ENCODE data around the gene GSG1L.

The GSG1L gene

GRCh38 chr16:27932542-27933135 is 130.9 kb downstream of the GSG1L start:
- DNase-seq, result no peak

GRCh38 chr16:27929818-27930217 is 133.7 kb downstream of the GSG1L start:
- DNase-seq, result no peak

GRCh38 chr16:27928542-27928941 is 135.0 kb downstream of the GSG1L start:
- no peak for DNase-seq

GRCh38 chr16:27927266-27927901 is 136.1 kb downstream of the GSG1L start:
- no peak for DNase-seq

GRCh38 chr16:27925612-27926011 is 137.9 kb downstream of the GSG1L start:
- no peak for DNase-seq

- no peak for DNase-seq
Observed at GRCh38 chr16:27924411-27925118, 138.9 kb downstream of the GSG1L start.

- no peak for DNase-seq
Observed at GRCh38 chr16:27923751-27924150, 139.8 kb downstream of the GSG1L start.

GRCh38 chr16:27922433-27922832 is 141.1 kb downstream of the GSG1L start:
- no peak for DNase-seq

GRCh38 chr16:27921134-27921533 is 142.4 kb downstream of the GSG1L start:
- DNase-seq, result no peak

- DNase-seq, result no peak
Observed at GRCh38 chr16:27920391-27920891, 143.1 kb downstream of the GSG1L start.

- no peak for DNase-seq
Observed at GRCh38 chr16:27918755-27919154, 144.8 kb downstream of the GSG1L start.

GRCh38 chr16:27917949-27918348 is 145.6 kb downstream of the GSG1L start:
- DNase-seq, result no peak

GRCh38 chr16:27911486-27911885 is 152.0 kb downstream of the GSG1L start:
- DNase-seq, result no peak

- DNase-seq, result no peak
Observed at GRCh38 chr16:27907457-27907972, 156.0 kb downstream of the GSG1L start.

- DNase-seq, result no peak
Observed at GRCh38 chr16:27906883-27907282, 156.6 kb downstream of the GSG1L start.

GRCh38 chr16:27903046-27903655 is 160.4 kb downstream of the GSG1L start:
- no peak for DNase-seq

- no peak for DNase-seq
Observed at GRCh38 chr16:27902551-27902950, 161.0 kb downstream of the GSG1L start.

- DNase-seq, result no peak
Observed at GRCh38 chr16:27901956-27902355, 161.6 kb downstream of the GSG1L start.

GRCh38 chr16:27899736-27900135 is 163.8 kb downstream of the GSG1L start:
- no peak for DNase-seq

GRCh38 chr16:27894386-27894785 is 169.1 kb downstream of the GSG1L start:
- DNase-seq, result no peak

- DNase-seq, result no peak
Observed at GRCh38 chr16:27892879-27893278, 170.6 kb downstream of the GSG1L start.

GRCh38 chr16:27890866-27891265 is 172.6 kb downstream of the GSG1L start:
- DNase-seq, result no peak

- no peak for DNase-seq
Observed at GRCh38 chr16:27890006-27890405, 173.5 kb downstream of the GSG1L start.

Measured in activated CD8-positive, alpha-beta memory T cell treated with anti-CD3 and anti-CD28 coated beads, Interleukin-2, amount 50 U/mL, for 4 hours (primary cell).